ENCODE results near the gene UBE2D4.

DNA sequence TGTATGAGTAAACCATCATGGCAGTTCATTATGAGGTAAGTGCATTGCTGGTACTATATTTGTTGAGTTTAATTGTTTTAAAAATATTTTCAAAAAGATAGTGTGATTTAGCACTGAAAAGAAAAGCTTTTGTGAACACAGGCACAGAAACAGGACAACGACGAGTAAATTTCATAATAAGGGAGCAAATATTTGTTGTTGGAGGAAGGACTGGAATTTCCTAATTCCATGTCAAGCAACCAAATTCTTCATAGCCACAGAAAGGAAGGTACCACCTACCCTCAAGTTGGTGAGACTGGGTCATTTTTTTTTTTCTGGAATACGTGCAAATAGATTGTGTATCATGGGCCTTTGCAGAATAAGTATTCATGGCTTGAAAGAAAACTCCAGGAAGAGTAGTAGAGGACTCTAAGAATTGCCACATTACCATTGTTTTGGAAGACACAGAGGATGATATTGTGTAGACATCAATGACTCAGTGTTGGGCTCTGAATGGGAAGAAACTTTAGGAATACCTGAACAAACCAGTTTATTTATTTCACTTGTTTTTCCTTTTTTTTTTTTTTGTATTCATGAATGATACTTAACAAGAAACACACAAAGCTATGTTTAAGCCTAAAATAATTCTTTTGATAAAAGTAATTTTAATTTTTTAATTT is 7.8 kb downstream of the UBE2D4 start:
- TF ChIP-seq POLR2A (IDR thresholded peaks at IDR 0.05) = no peak
- no peak for TF ChIP-seq CTCF (IDR thresholded peaks at IDR 0.05)
- TF ChIP-seq POLR2AphosphoS5 (IDR thresholded peaks at IDR 0.05) = no peak
